Endometrial microvascular endothelial cells (primary cell): ENCODE data around the gene WDR82. TPM values are rescaled to one million over a fixed set of nuclear protein-coding genes. Genes with fewer than 3 reads are reported as not detected.

ENCODE experiments used
- in situ Hi-C: cut with HindIII; loops from 2 replicates; pipeline ENCODE4 v1.10.0; 2017; ENCODE audit warnings: low sequenced_read_pairs, low pct_unique_long_range_greater_than_20kb; ENCODE audit errors: inconsistent ontology term
- total RNA-seq: library from RNA; depleted of rRNA; stranded (reverse); fragments of >200 nt; gene quantifications from one replicate; pipeline ENCODE4 v1.2.3, GENCODE V29; 2015; ENCODE audit errors: inconsistent ontology term

WDR82 gene
- total RNA-seq, 1 donor from 2014 or later = 60.1 TPM

- in situ Hi-C loops = no loop called here
Measured at GRCh38 chr3:52270252-52270754, 8.1 kb downstream of the WDR82 start.

- in situ Hi-C loops = no loop called here
Measured at GRCh38 chr3:52269776-52270175, 8.7 kb downstream of the WDR82 start.

- in situ Hi-C loops = no loop called here
Measured at GRCh38 chr3:52268036-52268435, 10.4 kb downstream of the WDR82 start.

GRCh38 chr3:52265387-52265786, 13.1 kb downstream of the WDR82 start:
- in situ Hi-C loops = no loop called here

GRCh38 chr3:52262447-52262846, 16.0 kb downstream of the WDR82 start:
- in situ Hi-C loops = no loop called here

- in situ Hi-C loops = no loop called here
Measured at GRCh38 chr3:52259448-52259847, 19.0 kb downstream of the WDR82 start.

GRCh38 chr3:52259035-52259434, 19.4 kb downstream of the WDR82 start:
- in situ Hi-C loops = no loop called here

GRCh38 chr3:52257911-52258310, 20.5 kb downstream of the WDR82 start:
- in situ Hi-C loops = no loop called here

GRCh38 chr3:52256622-52257021, 21.8 kb downstream of the WDR82 start:
- in situ Hi-C loops = no loop called here

GRCh38 chr3:52256159-52256558, 22.3 kb downstream of the WDR82 start:
- in situ Hi-C loops = no loop called here

GRCh38 chr3:52254608-52255007, 23.8 kb downstream of the WDR82 start:
- in situ Hi-C loops = no loop called here

- in situ Hi-C loops = no loop called here
Measured at GRCh38 chr3:52253314-52254304, 24.8 kb downstream of the WDR82 start.

- in situ Hi-C loops = no loop called here
Measured at GRCh38 chr3:52250122-52250521, 28.3 kb downstream of the WDR82 start.

GRCh38 chr3:52249683-52250082, 28.8 kb downstream of the WDR82 start:
- in situ Hi-C loops = no loop called here

GRCh38 chr3:52248816-52249547, 29.5 kb downstream of the WDR82 start:
- in situ Hi-C loops = no loop called here

- in situ Hi-C loops = no loop called here
Measured at GRCh38 chr3:52248165-52248541, 30.3 kb downstream of the WDR82 start.

- in situ Hi-C loops = no loop called here
Measured at GRCh38 chr3:52247409-52248164, 30.9 kb downstream of the WDR82 start.

- in situ Hi-C loops = no loop called here
Measured at GRCh38 chr3:52246728-52247408, 31.6 kb downstream of the WDR82 start.

GRCh38 chr3:52246264-52246620, 32.2 kb downstream of the WDR82 start:
- in situ Hi-C loops = no loop called here
